ENCODE measurements around the gene PON3. TPM values are rescaled to one million over a fixed set of nuclear protein-coding genes. Genes with fewer than 3 reads are reported as not detected.

The PON3 gene
- total and polyA plus RNA-seq, 2 of the 4 experiments (the other 2 are of a cell fraction): not detected

- ATAC-seq (ENCODE audit: low read depth): no peak
- H4K20me1 ChIP-seq (ENCODE audit: insufficient read depth, low read length): no peaks in the 10 kb centered on the region
- H3K9ac ChIP-seq (ENCODE audit: low read depth, low read length): no peak overlapping the region
- DNase-seq: peak; percentile 19
- H4K5ac ChIP-seq (ENCODE audit: low read depth, low read length): no peak overlapping the region
- H3K36me3 ChIP-seq (ENCODE audit: control insufficient read depth, insufficient read depth, low read length): peaks cover 3% of the 10 kb centered on the region
- H3K4me2 ChIP-seq (ENCODE audit: low read depth, low read length): no peak overlapping the region
- peaks cover 7% of the 10 kb centered on the region for H3K9me1 ChIP-seq (ENCODE audit: insufficient read depth, low read length)
- H3K23ac ChIP-seq (ENCODE audit: low read depth, low read length): no peak overlapping the region
- no peak overlapping the region for H2BK15ac ChIP-seq (ENCODE audit: low read depth, low read length)
- no peak overlapping the region for H4K91ac ChIP-seq (ENCODE audit: insufficient read depth, low read depth, low read length)
- H3K79me1 ChIP-seq (ENCODE audit: low read depth in 1 of 2, low read length in 2 of 2): peaks cover 27 to 40% of the 10 kb centered on the region in 2 experiments
- H3K14ac ChIP-seq (replicated peaks; ENCODE audit: low read depth, low read length): no peak overlapping the region
- ChIA-PET POLR2A (ENCODE audit: unreplicated experiment) (no interaction called here), CTCF (no interaction called here)
- TF ChIP-seq RFX5 (IDR thresholded peaks at IDR 0.05; ENCODE audit: low read depth, low read length) (no peak), NFE2L2 (IDR thresholded peaks at IDR 0.05; ENCODE audit: low read depth, low read length) (no peak), CEBPB (IDR thresholded peaks at IDR 0.05; ENCODE audit: low read depth, low read length) (no peak; the same call in 1 of the 2 replicates), RCOR1 (IDR thresholded peaks at IDR 0.05; ENCODE audit: insufficient replicate concordance, low read length) (no peak), CHD1 (IDR thresholded peaks at IDR 0.05; ENCODE audit: low read depth, low read length) (no peak), MAFK (IDR thresholded peaks at IDR 0.05; ENCODE audit: low read depth, low read length) (no peak), MXI1 (IDR thresholded peaks at IDR 0.05; ENCODE audit: borderline replicate concordance, low read depth, low read length) (no peak), SMC3 (IDR thresholded peaks at IDR 0.05; ENCODE audit: low read depth, low read length) (no peak), BHLHE40 (IDR thresholded peaks at IDR 0.05; ENCODE audit: low read depth, low read length) (no peak), FOS (IDR thresholded peaks at IDR 0.05; ENCODE audit: low read depth, low read length) (no peak)
- no peak overlapping the region for H3K4ac ChIP-seq (ENCODE audit: low read depth, low read length)
- no TSS peak for BruUV-seq (replicated peaks)
- dilution Hi-C loops (cut with HindIII; ENCODE audit: low sequenced_read_pairs, unreplicated experiment): no loop called here
- H3K4me3 ChIP-seq (ENCODE audit: insufficient read depth, low read depth, low read length): no peak overlapping the region
- H3K18ac ChIP-seq (ENCODE audit: low read depth, low read length): no peak overlapping the region
- H2BK120ac ChIP-seq (ENCODE audit: low read depth, low read length): no peak overlapping the region
- intact Hi-C loops (cut with micrococcal nuclease): no loop called here
- no peak overlapping the region for H2BK20ac ChIP-seq (ENCODE audit: low read depth, low read length)
- peaks cover 5% of the 10 kb centered on the region for H3K4me1 ChIP-seq (ENCODE audit: control insufficient read depth, insufficient read depth, low read length)
- H3K9me3 ChIP-seq (ENCODE audit: control insufficient read depth, insufficient read depth, low read length): no peaks in the 10 kb centered on the region
- H2AFZ ChIP-seq (replicated peaks; ENCODE audit: low read length, poor library complexity): no peak overlapping the region
- H3K56ac ChIP-seq (ENCODE audit: extremely low read depth, insufficient read depth, low read length): no peak overlapping the region
- no peak overlapping the region for H4K8ac ChIP-seq (ENCODE audit: low read depth in 2 of 2, low read length in 2 of 2)
- H2AK9ac ChIP-seq (replicated peaks; ENCODE audit: low read depth, low read length, poor library complexity): no peak overlapping the region
- in situ Hi-C loops (cut with MboI; ENCODE audit: low sequenced_read_pairs): no loop called here
- H2AK5ac ChIP-seq (ENCODE audit: low read depth, low read length): no peak overlapping the region
- H3K27ac ChIP-seq (ENCODE audit: insufficient read depth, low read length): no peak overlapping the region
- WGBS, 2 experiments (ENCODE audit: extremely low coverage in 2 of 2, insufficient read length in 1 of 2): no CpG with 5 or more reads among the region's 2 CpGs
- H2BK5ac ChIP-seq (ENCODE audit: low read depth, low read length, poor library complexity, severe bottlenecking): no peak overlapping the region
- no peaks in the 10 kb centered on the region for H3K27me3 ChIP-seq (ENCODE audit: control insufficient read depth, insufficient read depth, low read length)
Observed at GRCh38 chr7:95430864-95431263, 34.7 kb upstream of the PON3 start.

Measured in IMR-90 (cell line).